Thyroid gland (tissue), 4 donors: Measurements from ENCODE around the gene CTIF. TPM values are rescaled to one million over a fixed set of nuclear protein-coding genes. Genes with fewer than 3 reads are reported as not detected.

Experiments used
- DNase-seq, 2 donors: peaks; one replicate each; pipeline ENCODE4 v3.0.0-alpha.2; 2019
- H3K27ac ChIP-seq, 3 donors: fragments of 200-600 bp; sonication (generic); 1 replicate in 2 of 3; 2 replicates in 1 of 3; pipeline ENCODE4 v1.5.1; 2016 to 2019; ENCODE audit warnings: mild to moderate bottlenecking in 1 of 3, moderate library complexity in 1 of 3
- H3K27me3 ChIP-seq: fragments of 200-600 bp; sonication (generic); one replicate; pipeline ENCODE4 v1.5.1; 2019
- H3K36me3 ChIP-seq, 2 donors: fragments of 200-600 bp; sonication (generic); one replicate each; pipeline ENCODE4 v1.5.1; 2016 to 2019
- H3K4me1 ChIP-seq, 2 donors: fragments of 200-600 bp; sonication (generic); one replicate each; pipeline ENCODE4 v1.5.1; 2017 to 2019
- H3K4me3 ChIP-seq, 3 donors: fragments of 200-600 bp; sonication (generic); replicated peaks in 1 of 3; 1 replicate in 2 of 3; 2 replicates in 1 of 3; pipeline ENCODE4 v1.5.1; 2016; ENCODE audit warnings: mild to moderate bottlenecking in 1 of 3
- H3K9me3 ChIP-seq: fragments of 200-600 bp; sonication (generic); one replicate; pipeline ENCODE4 v1.5.1; 2017
- POLR2A ChIP-seq, 2 donors: fragments of 450-650 bp; IDR thresholded peaks; one replicate each; pipeline ENCODE4 v1.6.1; 2017; ENCODE audit warnings: antibody characterized with exemption in 2 of 2, mild to moderate bottlenecking in 2 of 2, moderate library complexity in 1 of 2
- WGBS, 2 donors: methylation state at CpG; one replicate each; pipeline ENCODE4 v1.1.5; 2017; 5-methylcytosine and 5-hydroxymethylcytosine counted together
- intact Hi-C: fragments of 100-400 bp; cut with DNase I; formaldehyde crosslinking; loops from one replicate; pipeline ENCODE4 v1.15.1; 2023
- total RNA-seq, 4 donors: library from RNA; depleted of rRNA; stranded (reverse); fragments of >200 nt; gene quantifications; one replicate each; pipeline ENCODE4 v1.2.3, GENCODE V29; 2016
- TF ChIP-seq, protein P1 (sequence below), 6 experiments: fragments of 200-600 bp in 3 of 6; fragments of 450-650 bp in 3 of 6; sonication (generic) in 3 of 6; IDR thresholded peaks; one replicate each; pipeline ENCODE4 v1.5.1; 2016 to 2019; ENCODE audit warnings: antibody characterized with exemption in 6 of 6, mild to moderate bottlenecking in 2 of 6, inconsistent platforms in 1 of 6, moderate library complexity in 1 of 6

Gene CTIF
- total RNA-seq, 4 donors from 2014 or later: 18.7 to 29.8 (median 23.6) TPM

DNA sequence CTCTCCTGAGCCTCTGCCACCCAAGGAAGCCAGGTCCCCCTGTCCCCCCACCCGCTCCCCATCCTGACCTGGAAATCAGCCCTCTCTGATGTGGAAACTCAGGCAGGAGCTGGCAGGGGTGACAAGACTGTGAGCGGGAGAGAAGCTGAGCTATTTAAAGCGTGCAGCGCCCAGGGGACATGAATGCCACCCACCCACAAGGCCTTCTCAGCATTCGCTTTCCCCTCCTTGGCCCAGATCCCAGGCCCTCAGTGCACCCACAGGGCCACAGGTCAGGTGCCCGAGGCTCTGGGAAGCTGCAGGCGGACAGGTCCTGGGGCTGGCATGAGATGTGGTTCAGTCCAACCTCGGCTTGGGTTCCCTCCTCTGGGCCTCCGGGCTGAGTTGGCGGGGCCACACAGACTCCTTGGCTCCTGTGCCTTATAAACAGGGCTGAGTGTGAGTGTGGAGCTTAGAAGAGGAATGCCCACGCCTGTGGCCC lies 243.6 kb downstream of the CTIF start:
- Histone ChIP-seq H3K4me1 (peaks cover 31 to 52% of the 10 kb centered on the region in 2 donors), H3K27ac (peak overlapping the region; percentile 45 to 83 (median 63)), H3K4me3 (no peak overlapping the region), H3K36me3 (no peaks in the 10 kb centered on the region), H3K27me3 (no peaks in the 10 kb centered on the region), H3K9me3 (no peaks in the 10 kb centered on the region)
- DNase-seq: peak in 1 of 2 donors; percentile 20
- intact Hi-C loops: no loop called here
- 73 to 88% methylated on average over 6 to 8 of the region's 11 CpGs for WGBS, 2 donors
- TF ChIP-seq POLR2A (IDR thresholded peaks at IDR 0.05): no peak
- TF ChIP-seq, protein P1, sequence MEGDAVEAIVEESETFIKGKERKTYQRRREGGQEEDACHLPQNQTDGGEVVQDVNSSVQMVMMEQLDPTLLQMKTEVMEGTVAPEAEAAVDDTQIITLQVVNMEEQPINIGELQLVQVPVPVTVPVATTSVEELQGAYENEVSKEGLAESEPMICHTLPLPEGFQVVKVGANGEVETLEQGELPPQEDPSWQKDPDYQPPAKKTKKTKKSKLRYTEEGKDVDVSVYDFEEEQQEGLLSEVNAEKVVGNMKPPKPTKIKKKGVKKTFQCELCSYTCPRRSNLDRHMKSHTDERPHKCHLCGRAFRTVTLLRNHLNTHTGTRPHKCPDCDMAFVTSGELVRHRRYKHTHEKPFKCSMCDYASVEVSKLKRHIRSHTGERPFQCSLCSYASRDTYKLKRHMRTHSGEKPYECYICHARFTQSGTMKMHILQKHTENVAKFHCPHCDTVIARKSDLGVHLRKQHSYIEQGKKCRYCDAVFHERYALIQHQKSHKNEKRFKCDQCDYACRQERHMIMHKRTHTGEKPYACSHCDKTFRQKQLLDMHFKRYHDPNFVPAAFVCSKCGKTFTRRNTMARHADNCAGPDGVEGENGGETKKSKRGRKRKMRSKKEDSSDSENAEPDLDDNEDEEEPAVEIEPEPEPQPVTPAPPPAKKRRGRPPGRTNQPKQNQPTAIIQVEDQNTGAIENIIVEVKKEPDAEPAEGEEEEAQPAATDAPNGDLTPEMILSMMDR (IDR thresholded peaks at IDR 0.05): no peak

DNA sequence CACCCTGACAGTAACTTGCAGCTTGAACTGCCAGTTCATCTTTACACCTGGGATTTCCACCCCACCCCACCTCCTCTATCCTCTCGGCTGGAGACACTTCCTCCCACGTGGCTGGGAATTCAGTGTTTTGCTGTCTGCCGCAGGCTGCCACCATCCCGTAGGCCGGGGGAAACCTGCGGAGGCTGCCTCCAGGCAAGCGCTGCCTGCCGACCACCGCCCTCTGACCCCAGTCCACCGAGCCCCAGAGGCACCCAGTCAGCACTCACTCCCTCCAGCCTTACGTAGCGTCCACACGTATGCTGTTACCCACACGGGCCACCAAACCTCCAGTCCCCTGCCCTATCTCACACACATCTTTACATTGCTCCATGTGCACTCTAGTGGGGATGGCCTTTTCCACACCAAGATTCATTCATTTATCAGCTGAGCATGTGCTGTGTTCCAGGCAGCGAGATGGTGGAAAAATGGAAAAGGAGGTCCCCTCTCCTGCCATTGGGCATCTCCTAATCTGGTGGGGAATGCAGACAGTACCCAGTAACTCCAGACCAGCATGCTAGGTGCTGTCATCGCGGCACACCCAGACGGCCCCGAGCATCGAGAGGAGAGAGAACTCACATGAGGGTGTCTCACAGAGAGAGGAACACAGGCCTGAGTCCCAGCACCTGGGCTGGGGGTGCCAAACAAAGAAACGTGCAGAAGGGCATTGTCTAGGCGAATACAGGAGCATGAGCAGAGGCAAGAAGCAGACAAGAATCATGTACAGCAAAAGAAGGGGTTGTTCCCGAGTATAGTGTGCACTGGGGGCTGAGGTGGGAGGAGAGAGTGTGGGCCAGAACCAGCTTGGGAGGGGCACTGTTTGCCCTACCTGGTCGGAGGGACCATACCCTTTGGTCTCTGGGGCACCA lies 245.0 kb downstream of the CTIF start:
- 90 to 95% methylated on average over 24 of the region's 24 CpGs for WGBS, 2 donors
- intact Hi-C loops: no loop called here
- Histone ChIP-seq H3K27me3 (no peaks in the 10 kb centered on the region), H3K4me3 (no peak overlapping the region), H3K9me3 (no peaks in the 10 kb centered on the region), H3K4me1 (peaks cover 31 to 57% of the 10 kb centered on the region in 2 donors), H3K36me3 (no peaks in the 10 kb centered on the region), H3K27ac (no peak overlapping the region)
- DNase-seq: no peak
- TF ChIP-seq, protein P1 (IDR thresholded peaks at IDR 0.05): no peak
- no peak for TF ChIP-seq POLR2A (IDR thresholded peaks at IDR 0.05)

DNA sequence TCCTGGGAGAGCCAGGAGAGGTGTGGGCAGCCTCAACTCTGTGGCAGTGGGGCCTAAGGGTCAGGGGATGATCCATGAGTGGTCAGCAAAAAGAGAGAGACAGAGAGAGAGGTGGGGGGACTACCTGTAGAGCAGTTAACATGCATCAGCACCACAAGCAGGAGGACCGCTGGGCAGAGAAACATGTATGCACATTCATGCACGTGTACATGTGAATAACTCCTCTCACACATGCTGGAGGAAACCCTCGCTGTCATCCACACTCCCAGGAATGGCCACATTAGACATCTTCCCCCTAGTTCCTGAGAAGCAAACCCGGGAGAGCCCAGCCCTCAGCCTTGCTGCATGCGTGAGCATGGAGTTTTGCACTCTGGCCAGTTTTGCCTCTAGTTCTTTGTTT lies 245.8 kb downstream of the CTIF start:
- Histone ChIP-seq H3K9me3 (no peaks in the 10 kb centered on the region), H3K36me3 (no peaks in the 10 kb centered on the region), H3K27ac (no peak overlapping the region), H3K27me3 (no peaks in the 10 kb centered on the region), H3K4me1 (peaks cover 32 to 56% of the 10 kb centered on the region in 2 donors), H3K4me3 (no peak overlapping the region)
- WGBS, 2 donors: 78 to 88% methylated on average over 5 of the region's 5 CpGs
- no peak for TF ChIP-seq POLR2A (IDR thresholded peaks at IDR 0.05)
- TF ChIP-seq, protein P1 (IDR thresholded peaks at IDR 0.05): no peak
- DNase-seq: no peak
- intact Hi-C loops: no loop called here

DNA sequence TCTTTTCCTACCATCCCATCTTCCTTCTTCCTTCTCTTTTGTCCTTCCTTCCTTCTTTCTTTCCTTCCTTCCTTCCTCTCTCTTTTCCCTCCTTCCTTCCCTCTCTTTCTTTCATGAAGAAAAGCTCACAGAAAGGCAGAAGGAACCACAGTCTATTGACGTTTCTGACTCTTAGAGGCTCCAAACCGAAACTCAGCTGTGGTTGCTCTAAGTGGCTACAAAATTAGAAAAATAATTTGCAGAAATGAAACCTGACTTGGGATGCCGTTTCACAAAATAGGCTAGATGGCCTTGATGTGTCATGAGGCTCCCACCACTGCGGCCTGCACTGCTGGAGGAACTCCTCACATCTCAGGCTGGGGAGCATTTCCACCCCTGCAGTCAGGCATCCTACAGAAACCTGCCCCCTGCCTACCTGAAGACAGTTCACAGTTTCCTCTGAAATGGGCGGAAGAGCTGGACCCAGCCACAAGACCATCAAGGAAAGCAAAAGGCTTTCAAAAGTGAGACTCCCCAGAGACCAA lies 246.3 kb downstream of the CTIF start:
- intact Hi-C loops: no loop called here
- Histone ChIP-seq H3K27me3 (no peaks in the 10 kb centered on the region), H3K4me1 (peaks cover 32 to 56% of the 10 kb centered on the region in 2 donors), H3K36me3 (no peaks in the 10 kb centered on the region), H3K4me3 (no peak overlapping the region), H3K27ac (no peak overlapping the region), H3K9me3 (no peaks in the 10 kb centered on the region)
- DNase-seq: peak in 1 of 2 donors; percentile 2
- TF ChIP-seq, protein P1 (IDR thresholded peaks at IDR 0.05): no peak
- TF ChIP-seq POLR2A (IDR thresholded peaks at IDR 0.05): no peak
- WGBS, 2 donors: 73 to 81% methylated on average over 5 of the region's 5 CpGs
